SU-DHL-6 (cell line): ENCODE measurements around the gene MT3.

Experiments used
- EZH2phosphoT487 ChIP-seq: fragments of 200-600 bp; sonication (generic), shearing (Covaris generic); conservative IDR thresholded peaks from 2 replicates; pipeline ENCODE4 v1.6.1; 2018; ENCODE audit warnings: mild to moderate bottlenecking, antibody characterized with exemption, low read length, moderate library complexity, mixed read lengths
- TF ChIP-seq, protein P1 (sequence below): fragments of 200-600 bp; sonication (generic); IDR thresholded peaks from one replicate; pipeline ENCODE4 v1.5.1; 2017; ENCODE audit warnings: antibody characterized with exemption, mild to moderate bottlenecking, low read length, moderate library complexity; ENCODE audit not compliant: insufficient read depth, poor library complexity, severe bottlenecking

DNA sequence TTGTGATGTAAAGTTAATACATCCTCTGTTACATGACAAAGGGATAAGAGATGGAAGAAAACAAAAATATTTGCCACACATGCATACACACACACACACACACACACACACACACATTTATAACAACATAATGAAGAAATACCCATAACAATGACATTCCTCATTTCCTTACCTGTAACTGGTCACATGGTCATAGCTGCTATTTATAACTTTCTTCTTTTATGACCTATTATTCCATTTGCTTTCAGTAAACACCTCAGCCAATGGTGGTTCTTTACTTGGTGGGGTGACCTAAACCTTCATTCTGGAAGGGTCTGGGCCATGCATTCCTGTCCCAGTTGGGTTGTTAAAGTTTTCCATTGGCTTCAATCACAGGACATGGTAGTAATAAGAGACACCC is 24.4 kb downstream of the MT3 start:
- TF ChIP-seq, protein P1, sequence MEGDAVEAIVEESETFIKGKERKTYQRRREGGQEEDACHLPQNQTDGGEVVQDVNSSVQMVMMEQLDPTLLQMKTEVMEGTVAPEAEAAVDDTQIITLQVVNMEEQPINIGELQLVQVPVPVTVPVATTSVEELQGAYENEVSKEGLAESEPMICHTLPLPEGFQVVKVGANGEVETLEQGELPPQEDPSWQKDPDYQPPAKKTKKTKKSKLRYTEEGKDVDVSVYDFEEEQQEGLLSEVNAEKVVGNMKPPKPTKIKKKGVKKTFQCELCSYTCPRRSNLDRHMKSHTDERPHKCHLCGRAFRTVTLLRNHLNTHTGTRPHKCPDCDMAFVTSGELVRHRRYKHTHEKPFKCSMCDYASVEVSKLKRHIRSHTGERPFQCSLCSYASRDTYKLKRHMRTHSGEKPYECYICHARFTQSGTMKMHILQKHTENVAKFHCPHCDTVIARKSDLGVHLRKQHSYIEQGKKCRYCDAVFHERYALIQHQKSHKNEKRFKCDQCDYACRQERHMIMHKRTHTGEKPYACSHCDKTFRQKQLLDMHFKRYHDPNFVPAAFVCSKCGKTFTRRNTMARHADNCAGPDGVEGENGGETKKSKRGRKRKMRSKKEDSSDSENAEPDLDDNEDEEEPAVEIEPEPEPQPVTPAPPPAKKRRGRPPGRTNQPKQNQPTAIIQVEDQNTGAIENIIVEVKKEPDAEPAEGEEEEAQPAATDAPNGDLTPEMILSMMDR = no peak
- no peak for TF ChIP-seq EZH2phosphoT487
